B cell (primary cell): Measurements from ENCODE around the gene CUTC.

ENCODE experiments used
- EZH2 ChIP-seq: IDR thresholded peaks from 2 replicates; pipeline ENCODE4 v1.6.1; 2012; ENCODE audit warnings: borderline replicate concordance, low read depth, mild to moderate bottlenecking, moderate library complexity, low read length; ENCODE audit not compliant: insufficient read depth, poor library complexity, severe bottlenecking
- TF ChIP-seq, protein P1 (sequence below): fragments of 200-600 bp; IDR thresholded peaks from one replicate; pipeline ENCODE4 v1.8.0; 2022; ENCODE audit warnings: antibody characterized with exemption, mild to moderate bottlenecking

DNA sequence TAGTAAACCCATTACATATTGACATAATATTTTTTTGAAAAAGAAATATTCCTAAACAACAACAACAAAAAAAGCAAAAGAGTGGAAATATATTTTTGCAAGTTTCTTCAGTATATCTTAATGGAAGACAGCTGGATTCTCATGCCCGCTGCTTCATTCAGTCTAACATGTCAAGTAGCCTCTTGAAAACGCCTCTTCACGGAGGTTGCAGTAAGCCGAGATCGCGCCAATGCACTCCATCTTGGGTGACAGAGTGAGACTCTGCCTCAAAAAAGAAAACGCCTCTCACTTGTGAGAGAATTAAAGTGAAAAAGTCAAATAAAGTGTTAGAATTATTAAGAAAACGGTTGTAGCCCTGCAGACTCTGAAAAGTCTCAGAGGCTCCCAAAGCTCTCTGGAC is 1.3 kb downstream of the CUTC start:
- TF ChIP-seq, protein P1, sequence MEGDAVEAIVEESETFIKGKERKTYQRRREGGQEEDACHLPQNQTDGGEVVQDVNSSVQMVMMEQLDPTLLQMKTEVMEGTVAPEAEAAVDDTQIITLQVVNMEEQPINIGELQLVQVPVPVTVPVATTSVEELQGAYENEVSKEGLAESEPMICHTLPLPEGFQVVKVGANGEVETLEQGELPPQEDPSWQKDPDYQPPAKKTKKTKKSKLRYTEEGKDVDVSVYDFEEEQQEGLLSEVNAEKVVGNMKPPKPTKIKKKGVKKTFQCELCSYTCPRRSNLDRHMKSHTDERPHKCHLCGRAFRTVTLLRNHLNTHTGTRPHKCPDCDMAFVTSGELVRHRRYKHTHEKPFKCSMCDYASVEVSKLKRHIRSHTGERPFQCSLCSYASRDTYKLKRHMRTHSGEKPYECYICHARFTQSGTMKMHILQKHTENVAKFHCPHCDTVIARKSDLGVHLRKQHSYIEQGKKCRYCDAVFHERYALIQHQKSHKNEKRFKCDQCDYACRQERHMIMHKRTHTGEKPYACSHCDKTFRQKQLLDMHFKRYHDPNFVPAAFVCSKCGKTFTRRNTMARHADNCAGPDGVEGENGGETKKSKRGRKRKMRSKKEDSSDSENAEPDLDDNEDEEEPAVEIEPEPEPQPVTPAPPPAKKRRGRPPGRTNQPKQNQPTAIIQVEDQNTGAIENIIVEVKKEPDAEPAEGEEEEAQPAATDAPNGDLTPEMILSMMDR = no peak
- TF ChIP-seq EZH2 = no peak
